K562 (cell line): Measurements from ENCODE around the gene PYGO2. TPM values are rescaled to one million over a fixed set of nuclear protein-coding genes. Genes with fewer than 3 reads are reported as not detected.

Source experiments
- BCOR ChIP-seq: fragments of 450-650 bp; IDR thresholded peaks from 2 replicates; pipeline ENCODE4 v1.6.1; 2016
- CBFA2T2 ChIP-seq: fragments of 450-650 bp; conservative IDR thresholded peaks from 2 replicates; pipeline ENCODE4 v1.6.1; 2017; ENCODE audit warnings: mild to moderate bottlenecking
- CHD4 ChIP-seq: fragments of 200-600 bp; sonication (generic); IDR thresholded peaks from 3 replicates; pipeline ENCODE4 v1.6.1; 2012; ENCODE audit warnings: low read depth, mild to moderate bottlenecking, mixed read lengths, low read length, inconsistent platforms; ENCODE audit not compliant: insufficient read depth, insufficient replicate concordance, poor library complexity, severe bottlenecking
- DMBX1 ChIP-seq: fragments of 250-450 bp; sonication (Bioruptor Pico); IDR thresholded peaks from 2 replicates; pipeline ENCODE4 v1.8.0; 2022; ENCODE audit warnings: inconsistent platforms, mild to moderate bottlenecking, moderate library complexity, borderline replicate concordance
- E2F4 ChIP-seq: sonication (generic); formaldehyde crosslinking; IDR thresholded peaks from 2 replicates; pipeline ENCODE4 v1.8.0; 2022; ENCODE audit warnings: mild to moderate bottlenecking, low read depth, missing genetic modification reagents
- ETS2 ChIP-seq: IDR thresholded peaks from 2 replicates; pipeline ENCODE4 v1.6.1; 2016; ENCODE audit warnings: borderline replicate concordance, missing genetic modification characterization, mild to moderate bottlenecking, moderate library complexity, missing compliant biosample characterization; ENCODE audit not compliant: poor library complexity, severe bottlenecking
- HMGXB4 ChIP-seq: sonication (generic); formaldehyde crosslinking; IDR thresholded peaks from 2 replicates; pipeline ENCODE4 v1.8.1; 2023; ENCODE audit warnings: mild to moderate bottlenecking, missing genetic modification reagents
- LARP7 ChIP-seq: fragments of 450-650 bp; IDR thresholded peaks from 2 replicates; pipeline ENCODE4 v1.6.1; 2016
- MCM3 ChIP-seq: fragments of 450-650 bp; IDR thresholded peaks from 2 replicates; pipeline ENCODE4 v1.6.1; 2016
- NEUROD1 ChIP-seq: fragments of 150-350 bp; IDR thresholded peaks from 2 replicates; pipeline ENCODE4 v1.6.1; 2014; ENCODE audit warnings: borderline replicate concordance, low read length, low read depth; ENCODE audit not compliant: partially characterized antibody
- NFRKB ChIP-seq: fragments of 450-650 bp; IDR thresholded peaks from 2 replicates; pipeline ENCODE4 v1.6.1; 2016; ENCODE audit warnings: low read depth
- NFXL1 ChIP-seq: fragments of 450-650 bp; formaldehyde crosslinking; IDR thresholded peaks from 2 replicates; pipeline ENCODE4 v1.4.0; 2021; ENCODE audit warnings: mild to moderate bottlenecking
- RBBP5 ChIP-seq: fragments of 200-600 bp; sonication (generic); IDR thresholded peaks from 2 replicates; pipeline ENCODE4 v1.6.1; 2012; ENCODE audit warnings: borderline replicate concordance, mild to moderate bottlenecking, low read length, control low read depth, inconsistent platforms; ENCODE audit not compliant: insufficient read depth, poor library complexity, severe bottlenecking
- RBM15 ChIP-seq: fragments of 200-400 bp; formaldehyde crosslinking; IDR thresholded peaks from 2 replicates; pipeline ENCODE4 v1.6.1; 2018; ENCODE audit warnings: mild to moderate bottlenecking, low read length, moderate library complexity; ENCODE audit not compliant: insufficient read depth
- SLC30A9 ChIP-seq: fragments of 250-450 bp; sonication (Bioruptor Pico); IDR thresholded peaks from 2 replicates; pipeline ENCODE4 v1.8.0; 2022; ENCODE audit warnings: mild to moderate bottlenecking, moderate library complexity
- TEAD2 ChIP-seq: fragments of 450-650 bp; IDR thresholded peaks from 2 replicates; pipeline ENCODE4 v1.6.1; 2016; ENCODE audit warnings: missing genetic modification characterization, control low read depth, missing compliant biosample characterization
- TSC22D4 ChIP-seq: fragments of 450-650 bp; IDR thresholded peaks from 2 replicates; pipeline ENCODE4 v1.6.1; 2016; ENCODE audit warnings: missing genetic modification characterization, missing biosample characterization, control low read depth
- ZBTB2 ChIP-seq: fragments of 450-650 bp; IDR thresholded peaks from 2 replicates; pipeline ENCODE4 v1.6.1; 2016; ENCODE audit warnings: antibody characterized with exemption
- ZNF224 ChIP-seq: sonication (generic); formaldehyde crosslinking; IDR thresholded peaks from 2 replicates; pipeline ENCODE4 v1.8.0; 2022; ENCODE audit warnings: mild to moderate bottlenecking, missing genetic modification reagents
- ZNF507 ChIP-seq: conservative IDR thresholded peaks from 2 replicates; pipeline ENCODE4 v1.6.1; 2017; ENCODE audit warnings: missing genetic modification characterization, missing compliant biosample characterization
- ZNF511 ChIP-seq: sonication (generic); formaldehyde crosslinking; IDR thresholded peaks from 2 replicates; pipeline ENCODE4 v1.8.0; 2022; ENCODE audit warnings: mild to moderate bottlenecking, missing genetic modification reagents
- ZNF512 ChIP-seq: IDR thresholded peaks from 2 replicates; pipeline ENCODE4 v1.6.1; 2016; ENCODE audit warnings: missing genetic modification characterization, missing compliant biosample characterization
- ZNF583 ChIP-seq: fragments of 250-450 bp; sonication (Bioruptor Pico); IDR thresholded peaks from 2 replicates; pipeline ENCODE4 v1.4.0; 2020
- polyA plus RNA-seq, 8 experiments: library from polyadenylated mRNA; depleted of rRNA in 4 of 8; stranded (reverse) in 5 of 8; unstranded in 3 of 8; fragments of >200 nt; fragmentation: Nextera tagmentation in 2 of 8; fragmentation: Illumina TruSeq in 1 of 8; extraction: Ambion mirVana in 2 of 8; extraction: Trizol in 1 of 8; gene quantifications; 2 replicates each; pipeline versions ENCODE4 v1.2.1 to v1.2.3, GENCODE V29; 2011 to 2014; ENCODE audit warnings: inconsistent platforms in 1 of 8, missing spikeins in 1 of 8
- total RNA-seq, 7 experiments: library from RNA; depleted of rRNA in 6 of 7; stranded (reverse); fragments of >200 nt in 6 of 7; fragmentation: Illumina TruSeq in 2 of 7; extraction: Trizol in 2 of 7; gene quantifications; 2 replicates each; pipeline versions ENCODE4 v1.2.1 to v1.2.3, GENCODE V29; 2011 to 2021; ENCODE audit warnings: low replicate concordance in 1 of 7

PYGO2 gene
- total and polyA plus RNA-seq, 9 of the 15 experiments (the other 6 are each of a cell fraction or from before 2014, with no cell fraction given): 8.3 to 36.2 (median 18.2) TPM

GRCh38 chr1:154982897-154983648, 21.5 kb upstream of the PYGO2 start, which contains the start of gene FLAD1 (continued):
- no peak for TF ChIP-seq TSC22D4 (tag)
- no peak for TF ChIP-seq MCM3
- peak; percentile 99 for TF ChIP-seq NEUROD1
- no peak for TF ChIP-seq ETS2
- no peak for TF ChIP-seq NFXL1 (CRISPR knock-in tag)
- TF ChIP-seq CBFA2T2: peak; percentile 74
- TF ChIP-seq RBM15: no peak
- no peak for TF ChIP-seq BCOR
- TF ChIP-seq SLC30A9 (CRISPR knock-in tag): no peak
- no peak for TF ChIP-seq TEAD2
- TF ChIP-seq ZNF512 (tag): no peak
- 0 out of 2 replicates have a peak, but pooled peaks have one; percentile 27 for TF ChIP-seq DMBX1 (CRISPR knock-in tag)
- TF ChIP-seq ZNF507 (tag): no peak
- TF ChIP-seq ZNF224 (CRISPR knock-in tag): no peak
- TF ChIP-seq NFRKB: peak; percentile 68
- no peak for TF ChIP-seq ZNF583 (CRISPR knock-in tag)
- no peak for TF ChIP-seq LARP7
- peak; percentile 85 for TF ChIP-seq E2F4 (CRISPR knock-in tag)
- TF ChIP-seq CHD4: no peak
- peak; percentile 61 for TF ChIP-seq RBBP5
- no peak for TF ChIP-seq ZBTB2
- TF ChIP-seq ZNF511 (CRISPR knock-in tag): no peak
- TF ChIP-seq HMGXB4 (CRISPR knock-in tag): no peak
